Peyer's patch (tissue), 4 donors: ENCODE measurements around the gene PPDPF. TPM values are rescaled to one million over a fixed set of nuclear protein-coding genes. Genes with fewer than 3 reads are reported as not detected.
A peak's percentile ranks its signal among the peaks of the same experiment; 100 is the strongest.

Source experiments
- DNase-seq, 3 donors: peaks; one replicate each; pipeline ENCODE4 v3.0.0-alpha.2; 2017 to 2019
- H3K27ac ChIP-seq, 4 donors: fragments of 200-600 bp; sonication (generic); one replicate each; pipeline ENCODE4 v1.5.1; 2016 to 2019
- H3K27me3 ChIP-seq, 2 donors: fragments of 200-600 bp; sonication (generic); one replicate each; pipeline ENCODE4 v1.5.1; 2019
- H3K36me3 ChIP-seq, 3 donors: fragments of 200-600 bp; sonication (generic); one replicate each; pipeline ENCODE4 v1.5.1; 2016 to 2019
- H3K4me1 ChIP-seq, 4 donors: fragments of 200-600 bp; sonication (generic); one replicate each; pipeline ENCODE4 v1.5.1; 2016 to 2019
- H3K4me3 ChIP-seq, 4 donors: fragments of 200-600 bp; sonication (generic); 1 replicate in 3 of 4; 2 replicates in 1 of 4; pipeline ENCODE4 v1.5.1; 2016 to 2019; ENCODE audit warnings: mild to moderate bottlenecking in 1 of 4
- H3K9me3 ChIP-seq, 4 donors: fragments of 200-600 bp; sonication (generic); one replicate each; pipeline ENCODE4 v1.5.1; 2016 to 2019; ENCODE audit warnings: mild to moderate bottlenecking in 1 of 4
- CTCF ChIP-seq, 6 experiments: fragments of 450-650 bp in 4 of 6; fragments of 200-600 bp in 2 of 6; sonication (generic) in 1 of 6; IDR thresholded peaks; one replicate each; pipeline ENCODE4 v1.5.1; 2017 to 2019; ENCODE audit warnings: antibody characterized with exemption in 6 of 6, mild to moderate bottlenecking in 3 of 6, moderate library complexity in 1 of 6
- POLR2A ChIP-seq, 2 donors: fragments of 450-650 bp; IDR thresholded peaks; one replicate each; pipeline ENCODE4 v1.5.1; 2017; ENCODE audit warnings: antibody characterized with exemption in 2 of 2, mild to moderate bottlenecking in 2 of 2, moderate library complexity in 2 of 2
- total RNA-seq, 4 donors: library from RNA; depleted of rRNA; stranded (reverse); fragments of >200 nt; gene quantifications; one replicate each; pipeline ENCODE4 v1.1.0, GENCODE V29; 2016

The PPDPF gene
- total RNA-seq, 4 donors from 2014 or later, result 94.1 to 435 (median 193) TPM

DNA sequence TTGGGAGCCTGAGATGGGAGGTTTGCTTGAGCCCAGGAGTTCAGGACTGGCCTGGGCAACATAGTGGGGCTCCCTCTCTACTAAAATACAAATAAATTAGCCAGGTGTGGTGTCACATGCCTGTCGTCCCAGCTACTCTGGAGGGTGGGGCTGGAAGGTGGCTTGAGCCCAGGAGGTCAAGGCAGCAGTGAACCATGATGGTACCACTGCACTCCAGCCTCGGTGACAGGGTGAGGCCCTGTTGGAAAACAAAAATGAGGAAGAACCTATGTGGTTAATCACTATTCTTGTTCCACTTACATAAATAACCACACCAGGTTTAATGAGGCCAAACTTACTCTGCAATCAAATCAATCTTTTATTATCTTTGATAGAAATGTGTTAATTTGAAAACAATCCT is 5.4 kb downstream of the PPDPF start:
- Histone ChIP-seq H3K27me3 (no peaks in the 10 kb centered on the region), H3K27ac (no peak overlapping the region), H3K4me3 (no peak overlapping the region), H3K4me1 (peaks cover 4 to 27% (median 11%) of the 10 kb centered on the region in 4 donors), H3K9me3 (no peaks in the 10 kb centered on the region), H3K36me3 (peaks cover 0 to 16% (median 0%) of the 10 kb centered on the region in 3 donors)
- TF ChIP-seq POLR2A (IDR thresholded peaks at IDR 0.05) (no peak), CTCF (IDR thresholded peaks at IDR 0.05) (no peak)
- peak in 1 of 3 donors; percentile 50 for DNase-seq

DNA sequence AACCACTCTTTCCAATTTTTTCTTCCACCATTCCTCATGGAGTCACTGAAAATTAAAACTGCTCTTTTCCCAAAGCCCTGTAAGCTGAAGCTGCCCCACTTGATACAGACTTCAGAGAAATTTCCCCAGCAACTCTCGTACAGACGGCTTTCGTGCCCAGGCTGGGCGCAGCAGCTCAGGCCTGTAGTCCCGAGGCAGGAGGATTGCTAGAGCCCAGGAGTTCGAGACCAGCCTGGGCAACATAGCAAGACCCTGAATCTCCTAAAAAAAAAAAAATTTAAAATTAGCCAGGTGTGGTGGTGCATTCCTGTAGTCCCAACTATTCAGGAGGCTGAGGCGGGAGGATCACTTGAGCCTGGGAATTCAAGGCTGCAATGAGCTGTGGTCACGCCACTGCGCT is 6.6 kb downstream of the PPDPF start:
- Histone ChIP-seq H3K4me3 (no peak overlapping the region), H3K36me3 (peaks cover 0 to 14% (median 0%) of the 10 kb centered on the region in 3 donors), H3K9me3 (no peaks in the 10 kb centered on the region), H3K27ac (no peak overlapping the region), H3K4me1 (peaks cover 0 to 23% (median 5%) of the 10 kb centered on the region in 4 donors), H3K27me3 (no peaks in the 10 kb centered on the region)
- TF ChIP-seq CTCF (IDR thresholded peaks at IDR 0.05) (no peak), POLR2A (IDR thresholded peaks at IDR 0.05) (no peak)
- DNase-seq, result peak in 1 of 3 donors; percentile 30

GRCh38 chr20:63529180-63529860 is 8.8 kb downstream of the PPDPF start:
- no peaks in the 10 kb centered on the region for H3K9me3 ChIP-seq
- H3K4me1 ChIP-seq, result peaks cover 0 to 23% (median 3%) of the 10 kb centered on the region in 4 donors
- DNase-seq, result peak in 1 of 3 donors; percentile 47
- no peaks in the 10 kb centered on the region for H3K36me3 ChIP-seq
- no peaks in the 10 kb centered on the region for H3K27me3 ChIP-seq
- H3K27ac ChIP-seq, result no peak overlapping the region
- no peak for TF ChIP-seq CTCF (IDR thresholded peaks at IDR 0.05)
- no peak for TF ChIP-seq POLR2A (IDR thresholded peaks at IDR 0.05)
- H3K4me3 ChIP-seq, result no peak overlapping the region

DNA sequence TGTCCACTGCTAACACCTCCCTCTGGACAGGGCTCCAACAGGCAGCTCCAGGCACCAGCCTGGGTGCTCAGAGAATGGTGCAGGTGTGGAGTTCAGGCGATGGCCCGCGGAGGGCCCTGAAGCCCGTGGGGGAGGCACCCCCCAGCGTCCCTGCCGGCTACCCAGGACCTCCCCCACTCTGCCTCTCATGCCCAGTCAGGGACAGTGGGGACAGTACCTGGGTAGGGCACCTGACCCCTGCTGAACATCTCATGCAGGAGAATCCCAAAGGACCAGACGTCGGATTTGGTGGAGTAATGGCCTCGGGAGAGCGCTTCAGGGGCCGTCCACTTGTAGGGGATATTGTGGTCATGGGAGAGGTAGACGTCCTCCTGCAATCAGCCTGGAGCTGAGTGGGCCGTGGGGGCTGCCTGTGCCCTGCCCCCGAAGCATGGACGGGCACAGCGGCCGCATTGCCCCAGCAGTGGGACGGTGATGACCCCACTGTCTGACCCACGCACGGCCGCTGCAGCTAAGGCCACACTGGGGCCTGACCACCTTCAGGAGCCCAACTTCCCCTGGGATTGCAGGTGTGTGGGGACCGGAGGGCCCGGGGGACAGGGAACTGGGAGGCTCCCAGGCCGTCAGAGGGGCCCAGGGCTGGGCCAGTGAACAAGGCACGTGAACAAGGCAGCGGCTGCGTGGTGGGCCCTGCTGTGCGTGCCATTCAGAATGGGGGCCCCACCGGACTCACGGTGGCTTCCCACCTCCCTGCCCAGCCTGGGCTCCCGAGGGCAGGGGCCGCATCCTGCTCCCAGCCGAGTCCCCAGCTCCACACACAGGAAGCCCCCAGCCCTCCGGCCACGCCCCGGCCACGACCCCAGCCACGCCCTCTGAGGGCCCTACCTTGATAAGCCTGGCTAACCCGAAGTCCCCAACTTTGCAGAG is 9.6 kb downstream of the PPDPF start:
- Histone ChIP-seq H3K4me1 (peaks cover 0 to 30% (median 3%) of the 10 kb centered on the region in 4 donors), H3K36me3 (no peaks in the 10 kb centered on the region), H3K4me3 (peak overlapping the region in 2 of 4 donors; percentile 25 to 36), H3K9me3 (no peaks in the 10 kb centered on the region), H3K27me3 (no peaks in the 10 kb centered on the region), H3K27ac (peak overlapping the region in 1 of 4 donors; percentile 80)
- peak in 1 of 3 donors; percentile 43 for DNase-seq
- TF ChIP-seq POLR2A (IDR thresholded peaks at IDR 0.05) (no peak), CTCF (IDR thresholded peaks at IDR 0.05) (no peak)

GRCh38 chr20:63530788-63531160 is 10.2 kb downstream of the PPDPF start:
- Histone ChIP-seq H3K36me3 (no peaks in the 10 kb centered on the region), H3K4me3 (peak overlapping the region in 2 of 4 donors; percentile 25 to 36), H3K9me3 (no peaks in the 10 kb centered on the region), H3K27ac (peak overlapping the region in 1 of 4 donors; percentile 80), H3K4me1 (peaks cover 0 to 30% (median 3%) of the 10 kb centered on the region in 4 donors), H3K27me3 (no peaks in the 10 kb centered on the region)
- TF ChIP-seq POLR2A (IDR thresholded peaks at IDR 0.05), result peak; percentile 16 to 44
- no peak for TF ChIP-seq CTCF (IDR thresholded peaks at IDR 0.05)
- peak in 2 of 3 donors; percentile 87 to 89 for DNase-seq
